Ammon's horn (tissue), 1 donor: ENCODE measurements around the gene APOE.
"Not testable (repeated sequence)": the region's sequence is repeated elsewhere in the genome, so short reads cannot be mapped to it uniquely, and the experiment has no call there.

Experiments
- DNase-seq: peaks from one replicate; pipeline ENCODE4 v3.0.0-alpha.2; 2016; ENCODE audit warnings: low spot score

The APOE gene

DNA sequence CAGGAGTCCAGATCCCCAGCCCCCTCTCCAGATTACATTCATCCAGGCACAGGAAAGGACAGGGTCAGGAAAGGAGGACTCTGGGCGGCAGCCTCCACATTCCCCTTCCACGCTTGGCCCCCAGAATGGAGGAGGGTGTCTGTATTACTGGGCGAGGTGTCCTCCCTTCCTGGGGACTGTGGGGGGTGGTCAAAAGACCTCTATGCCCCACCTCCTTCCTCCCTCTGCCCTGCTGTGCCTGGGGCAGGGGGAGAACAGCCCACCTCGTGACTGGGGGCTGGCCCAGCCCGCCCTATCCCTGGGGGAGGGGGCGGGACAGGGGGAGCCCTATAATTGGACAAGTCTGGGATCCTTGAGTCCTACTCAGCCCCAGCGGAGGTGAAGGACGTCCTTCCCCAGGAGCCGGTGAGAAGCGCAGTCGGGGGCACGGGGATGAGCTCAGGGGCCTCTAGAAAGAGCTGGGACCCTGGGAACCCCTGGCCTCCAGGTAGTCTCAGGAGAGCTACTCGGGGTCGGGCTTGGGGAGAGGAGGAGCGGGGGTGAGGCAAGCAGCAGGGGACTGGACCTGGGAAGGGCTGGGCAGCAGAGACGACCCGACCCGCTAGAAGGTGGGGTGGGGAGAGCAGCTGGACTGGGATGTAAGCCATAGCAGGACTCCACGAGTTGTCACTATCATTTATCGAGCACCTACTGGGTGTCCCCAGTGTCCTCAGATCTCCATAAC is at the start of gene APOE:
APOE (plus strand) TSS at position 360 of the 724 bp plus-strand sequence. CDS start 829 bp downstream, outside the sequence.
- DNase-seq = peak; percentile 74

- DNase-seq = peak; percentile 47
Observed at GRCh38 chr19:44856421-44857083, 49.0 kb upstream of the APOE start.

- no peak for DNase-seq
Observed at GRCh38 chr19:44857837-44858236, 47.8 kb upstream of the APOE start.

DNA sequence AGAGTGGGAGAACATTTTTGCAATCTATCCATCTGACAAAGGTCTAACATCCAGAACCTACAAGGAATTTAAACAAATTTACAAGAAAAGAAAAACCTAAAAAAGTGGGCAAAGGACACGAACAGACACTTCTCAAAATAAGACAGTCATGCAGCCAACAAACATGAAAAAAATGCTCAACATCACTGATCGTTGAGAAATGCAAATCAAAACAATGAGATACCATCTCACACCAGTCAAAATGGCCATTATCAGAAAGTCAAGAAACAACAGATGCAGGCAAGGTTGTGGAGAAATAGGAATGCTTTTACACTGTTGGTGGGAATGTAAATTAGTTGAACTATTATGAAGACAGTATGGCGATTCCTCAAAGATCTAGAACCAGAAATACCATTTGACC is 44.0 kb upstream of the APOE start:
- DNase-seq = not testable (repeated sequence)

- DNase-seq = no peak
Observed at GRCh38 chr19:44863990-44864389, 41.6 kb upstream of the APOE start.

DNA sequence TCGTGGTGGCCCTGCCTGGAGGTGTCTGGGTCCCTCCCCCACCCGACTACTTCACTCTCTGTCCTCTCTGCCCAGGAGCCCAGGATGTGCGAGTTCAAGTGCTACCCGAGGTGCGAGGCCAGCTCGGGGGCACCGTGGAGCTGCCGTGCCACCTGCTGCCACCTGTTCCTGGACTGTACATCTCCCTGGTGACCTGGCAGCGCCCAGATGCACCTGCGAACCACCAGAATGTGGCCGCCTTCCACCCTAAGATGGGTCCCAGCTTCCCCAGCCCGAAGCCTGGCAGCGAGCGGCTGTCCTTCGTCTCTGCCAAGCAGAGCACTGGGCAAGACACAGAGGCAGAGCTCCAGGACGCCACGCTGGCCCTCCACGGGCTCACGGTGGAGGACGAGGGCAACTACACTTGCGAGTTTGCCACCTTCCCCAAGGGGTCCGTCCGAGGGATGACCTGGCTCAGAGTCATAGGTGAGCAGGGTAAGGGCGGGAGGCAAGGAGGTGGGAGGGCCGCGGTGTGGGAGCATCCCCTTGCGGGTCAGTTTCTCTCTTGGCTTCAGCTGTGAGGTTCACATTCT is 40.3 kb upstream of the APOE start:
- peak; percentile 32 for DNase-seq

- DNase-seq = no peak
Observed at GRCh38 chr19:44866664-44867063, 38.9 kb upstream of the APOE start.

DNA sequence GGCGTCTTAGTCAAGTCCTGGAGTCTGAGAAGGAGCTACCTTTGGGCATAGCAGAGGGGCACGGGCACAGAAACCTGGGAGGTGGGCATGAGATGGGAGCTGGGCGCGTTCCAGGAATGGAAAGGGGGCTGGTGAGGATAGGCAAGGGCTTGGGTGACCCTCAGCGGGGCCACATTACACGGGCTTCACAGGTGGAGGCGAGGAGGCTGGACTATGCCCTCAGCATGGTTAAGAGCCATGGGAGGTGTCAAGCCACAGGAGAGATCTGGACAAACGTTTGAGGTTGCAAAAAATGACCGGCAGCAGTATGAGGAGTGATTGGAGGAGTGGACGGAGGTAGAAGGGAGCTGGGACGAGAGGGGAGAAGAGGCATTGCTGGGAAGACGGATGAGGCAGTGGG is 38.0 kb upstream of the APOE start:
- DNase-seq = no peak

GRCh38 chr19:44869733-44870470 is 35.7 kb upstream of the APOE start:
- DNase-seq = peak; percentile 56

DNA sequence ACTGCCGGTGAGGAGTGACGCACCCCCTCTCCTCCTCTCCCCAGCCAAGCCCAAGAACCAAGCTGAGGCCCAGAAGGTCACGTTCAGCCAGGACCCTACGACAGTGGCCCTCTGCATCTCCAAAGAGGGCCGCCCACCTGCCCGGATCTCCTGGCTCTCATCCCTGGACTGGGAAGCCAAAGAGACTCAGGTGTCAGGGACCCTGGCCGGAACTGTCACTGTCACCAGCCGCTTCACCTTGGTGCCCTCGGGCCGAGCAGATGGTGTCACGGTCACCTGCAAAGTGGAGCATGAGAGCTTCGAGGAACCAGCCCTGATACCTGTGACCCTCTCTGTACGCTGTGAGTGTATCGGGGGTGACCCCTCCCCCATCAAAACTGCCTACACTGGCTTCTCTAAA is 33.8 kb upstream of the APOE start:
- DNase-seq = no peak

GRCh38 chr19:44872661-44873060 is 32.9 kb upstream of the APOE start:
- DNase-seq = no peak

DNA sequence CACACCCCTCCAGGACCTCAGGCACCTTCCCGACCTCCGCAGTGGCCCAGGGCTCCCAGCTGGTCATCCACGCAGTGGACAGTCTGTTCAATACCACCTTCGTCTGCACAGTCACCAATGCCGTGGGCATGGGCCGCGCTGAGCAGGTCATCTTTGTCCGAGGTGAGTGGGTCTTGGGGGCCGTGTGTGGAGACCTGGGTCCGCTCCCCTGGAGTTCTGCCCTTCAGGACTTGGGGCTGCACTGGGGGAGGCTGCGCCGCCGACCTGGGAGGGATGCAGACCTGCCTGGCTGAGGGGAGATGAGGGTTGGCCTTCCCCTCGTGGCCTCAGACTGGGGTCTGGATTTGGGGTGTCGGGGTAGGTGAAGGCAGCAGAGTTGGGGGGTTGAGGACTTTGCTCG is 31.3 kb upstream of the APOE start:
- DNase-seq = no peak

DNA sequence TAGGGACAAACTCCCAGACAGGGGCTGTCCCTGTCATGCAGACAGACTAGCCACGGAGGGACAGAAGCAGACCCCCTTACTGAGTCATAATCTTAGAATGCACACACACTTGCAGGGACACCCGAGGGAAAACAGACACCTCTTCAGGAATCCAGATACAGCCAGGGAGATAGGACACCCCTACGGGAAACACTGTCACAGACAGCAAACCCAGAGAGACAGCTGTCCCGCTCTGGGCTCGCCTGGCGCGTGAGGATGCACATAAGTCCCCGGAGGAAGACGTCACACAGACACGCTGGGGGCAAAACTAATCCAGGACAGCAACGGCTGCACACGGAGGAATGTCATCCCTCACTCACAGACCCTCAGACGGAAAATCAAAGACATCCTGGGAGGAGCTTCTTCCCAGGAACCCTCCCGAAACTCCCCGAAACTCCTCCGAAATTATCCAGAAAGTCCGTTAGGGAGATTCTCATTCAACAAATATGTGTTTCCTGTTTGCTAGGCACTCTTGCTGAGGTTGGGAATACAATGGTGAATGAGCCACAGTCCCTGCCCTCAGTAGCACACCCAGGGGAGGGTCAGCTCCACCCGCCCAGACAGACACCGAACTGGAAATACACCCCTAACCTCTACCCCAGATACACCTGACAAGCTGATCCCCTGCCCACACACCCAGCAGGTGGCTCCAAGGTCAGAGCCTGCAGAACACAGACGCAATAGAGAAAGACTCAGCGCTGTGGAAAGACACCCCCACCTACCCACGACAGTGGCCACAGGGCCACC is 29.7 kb upstream of the APOE start:
- DNase-seq = no peak

DNA sequence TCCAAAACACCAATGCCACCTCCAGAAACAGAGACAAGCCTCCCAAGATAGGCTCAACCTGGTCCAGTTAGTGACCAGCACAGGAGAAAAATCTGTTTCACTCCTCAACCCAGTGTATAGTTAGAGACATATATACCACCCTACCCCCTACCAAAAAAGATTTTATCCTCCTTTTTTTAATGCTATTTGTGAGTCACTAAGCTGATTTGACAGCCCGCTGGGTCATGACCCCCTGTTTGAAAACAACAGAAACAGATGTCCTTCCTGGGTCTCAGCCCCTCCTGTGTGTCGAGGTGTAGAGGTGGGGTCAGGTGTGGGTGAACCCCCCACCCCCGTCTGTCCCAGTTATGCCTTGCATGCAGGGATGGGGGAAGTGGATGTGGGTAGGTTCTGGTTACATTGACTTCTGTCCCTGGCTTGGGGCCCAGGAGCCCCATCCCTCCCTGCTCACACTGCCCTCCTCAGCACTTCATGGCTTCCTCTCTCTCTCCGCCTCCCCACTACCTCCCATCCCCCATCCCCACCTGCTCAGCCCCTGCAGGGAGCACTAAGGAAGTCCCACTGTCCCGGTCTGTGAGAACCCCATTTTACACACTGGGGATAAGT is 28.6 kb upstream of the APOE start:
- DNase-seq = no peak

DNA sequence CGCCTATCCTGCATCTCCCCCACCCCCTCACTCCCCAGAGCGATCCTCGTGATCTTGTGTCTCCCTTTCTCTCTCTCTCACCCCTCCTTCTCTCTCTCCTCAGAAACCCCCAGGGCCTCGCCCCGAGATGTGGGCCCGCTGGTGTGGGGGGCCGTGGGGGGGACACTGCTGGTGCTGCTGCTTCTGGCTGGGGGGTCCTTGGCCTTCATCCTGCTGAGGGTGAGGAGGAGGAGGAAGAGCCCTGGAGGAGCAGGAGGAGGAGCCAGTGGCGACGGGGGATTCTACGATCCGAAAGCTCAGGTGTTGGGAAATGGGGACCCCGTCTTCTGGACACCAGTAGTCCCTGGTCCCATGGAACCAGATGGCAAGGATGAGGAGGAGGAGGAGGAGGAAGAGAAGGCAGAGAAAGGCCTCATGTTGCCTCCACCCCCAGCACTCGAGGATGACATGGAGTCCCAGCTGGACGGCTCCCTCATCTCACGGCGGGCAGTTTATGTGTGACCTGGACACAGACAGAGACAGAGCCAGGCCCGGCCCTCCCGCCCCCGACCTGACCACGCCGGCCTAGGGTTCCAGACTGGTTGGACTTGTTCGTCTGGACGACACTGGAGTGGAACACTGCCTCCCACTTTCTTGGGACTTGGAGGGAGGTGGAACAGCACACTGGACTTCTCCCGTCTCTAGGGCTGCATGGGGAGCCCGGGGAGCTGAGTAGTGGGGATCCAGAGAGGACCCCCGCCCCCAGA is 27.3 kb upstream of the APOE start:
- DNase-seq = no peak

DNA sequence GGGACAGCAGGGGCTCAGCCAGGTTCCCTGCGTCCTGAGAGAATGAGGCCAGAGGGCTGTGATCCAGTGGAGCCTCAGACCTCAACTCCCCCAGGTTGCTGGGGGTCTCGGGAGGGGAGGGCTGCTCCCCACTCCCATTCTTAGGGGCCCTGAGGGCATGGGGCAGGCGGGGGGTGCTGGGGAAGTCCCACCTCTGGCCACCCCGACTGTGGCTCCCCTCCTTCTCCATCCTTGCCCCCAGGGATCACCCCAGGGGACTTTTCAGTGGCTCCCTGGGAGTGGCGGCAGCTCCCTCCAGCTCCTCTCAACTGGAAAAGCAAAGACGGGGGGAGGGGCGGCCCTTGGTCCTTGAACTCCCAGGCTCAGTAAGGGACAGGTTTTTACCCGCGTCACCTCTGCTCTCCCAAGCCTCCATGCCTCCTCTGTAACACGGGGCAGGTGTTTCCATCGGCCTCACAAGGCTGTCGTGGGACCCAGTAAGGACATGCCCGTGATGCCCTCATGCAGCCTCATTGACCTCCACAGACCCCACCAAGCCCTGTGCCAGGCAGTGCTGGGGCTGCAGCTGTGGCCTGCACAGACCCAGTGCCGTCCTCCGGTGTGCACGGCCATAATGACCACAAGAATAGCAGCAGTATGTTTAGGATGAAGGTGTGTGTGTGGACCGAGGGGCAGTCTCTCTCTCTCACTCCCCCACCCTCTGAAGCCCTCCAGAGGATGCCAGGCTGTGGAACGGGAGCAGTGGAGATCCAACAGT is 26.1 kb upstream of the APOE start:
- DNase-seq = no peak

DNA sequence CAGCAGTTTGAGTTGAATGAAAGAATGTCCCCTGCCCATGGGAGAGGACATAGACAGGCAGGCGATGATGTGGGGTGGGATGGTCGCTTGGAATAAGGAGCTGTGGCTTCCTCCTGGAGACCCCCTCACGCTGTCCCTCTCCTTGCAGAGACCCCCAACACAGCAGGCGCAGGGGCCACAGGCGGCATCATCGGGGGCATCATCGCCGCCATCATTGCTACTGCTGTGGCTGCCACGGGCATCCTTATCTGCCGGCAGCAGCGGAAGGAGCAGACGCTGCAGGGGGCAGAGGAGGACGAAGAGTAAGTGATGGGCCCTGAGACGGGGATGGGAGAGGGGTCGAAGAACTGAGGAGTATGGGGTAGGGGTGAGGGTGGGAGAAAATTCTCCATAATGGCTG is 23.5 kb upstream of the APOE start:
- DNase-seq = no peak

DNA sequence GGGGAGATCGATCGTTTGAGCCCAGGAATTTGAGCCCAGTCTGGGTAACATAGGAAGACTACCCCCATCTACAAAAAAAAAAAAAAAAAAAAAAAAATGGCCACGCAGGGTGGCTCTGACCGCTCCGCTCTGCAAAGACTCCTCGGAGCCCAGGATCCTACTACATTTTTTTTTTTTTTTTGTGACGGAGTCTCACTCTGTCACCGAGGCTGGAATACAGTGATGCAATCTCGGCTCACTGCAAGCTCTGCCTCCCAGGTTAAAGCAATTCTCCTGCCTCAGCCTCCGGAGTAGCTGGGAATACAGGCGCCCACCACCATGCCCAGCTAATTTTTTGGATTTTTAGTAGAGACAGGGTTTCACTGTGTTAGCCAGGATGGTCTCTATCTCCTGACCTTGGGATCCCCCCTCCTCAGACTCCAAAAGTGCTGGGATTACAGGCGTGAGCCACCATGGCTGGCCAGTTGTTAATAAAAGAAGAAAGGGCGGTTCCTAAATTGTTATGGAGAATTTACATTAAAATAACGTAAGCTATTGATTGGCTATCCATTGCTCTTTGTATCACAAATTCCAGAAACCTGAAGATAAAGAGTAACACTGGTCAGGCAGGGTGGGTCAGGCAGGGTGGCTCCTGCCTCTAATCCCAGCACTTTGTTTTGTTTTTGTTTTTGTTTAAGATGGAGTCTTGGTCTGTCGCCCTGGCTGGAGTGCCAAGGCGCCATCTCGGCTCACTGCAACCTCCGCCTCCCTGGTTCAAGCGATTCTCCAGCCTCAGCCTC is 22.8 kb upstream of the APOE start:
- DNase-seq = not testable (repeated sequence)

DNA sequence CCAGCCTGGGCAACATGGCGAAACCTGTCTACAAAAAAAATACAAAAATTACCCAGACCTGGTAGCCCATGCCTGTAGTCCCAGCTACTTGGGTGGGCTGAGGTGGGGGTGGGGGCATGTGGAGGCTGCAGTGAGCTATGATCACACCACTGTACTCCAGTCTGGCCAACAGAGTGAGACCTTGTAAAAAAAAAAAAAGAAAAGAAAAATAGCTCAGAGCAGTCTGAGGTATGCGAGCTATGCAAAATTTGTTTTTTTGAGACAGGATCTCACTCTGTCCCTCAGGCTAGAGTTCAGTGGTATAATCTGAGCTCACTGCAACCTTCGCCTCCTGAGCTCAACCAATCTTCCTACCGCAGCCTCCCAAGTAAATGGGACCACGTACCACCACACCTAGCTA is 21.7 kb upstream of the APOE start:
- no peak for DNase-seq
